ENCODE data around the gene LILRA2.

LILRA2 gene

GRCh38 chr19:54541712-54542111 is 31.9 kb upstream of the LILRA2 start (continued):
- no peak for TF ChIP-seq TSHZ2 (CRISPR knock-in tag; IDR thresholded peaks at IDR 0.05)
- TF ChIP-seq ESRRG (CRISPR knock-in tag; IDR thresholded peaks at IDR 0.05) = no peak
- no peak for TF ChIP-seq SNAI2 (CRISPR knock-in tag; IDR thresholded peaks at IDR 0.05)

- TF ChIP-seq TOX (CRISPR knock-in tag; IDR thresholded peaks at IDR 0.05; ENCODE audit: borderline replicate concordance) (no peak), ZNF70 (CRISPR knock-in tag; IDR thresholded peaks at IDR 0.05) (no peak)
- ATAC-seq = no peak
Observed at GRCh38 chr19:54548806-54549205, 24.8 kb upstream of the LILRA2 start.

- ATAC-seq = no peak
- TF ChIP-seq ZC3H10 (CRISPR knock-in tag; IDR thresholded peaks at IDR 0.05) = no peak
- no peak for TF ChIP-seq ISL1 (CRISPR knock-in tag; IDR thresholded peaks at IDR 0.05)
- no peak for TF ChIP-seq TCF4 (CRISPR knock-in tag; IDR thresholded peaks at IDR 0.05; ENCODE audit: borderline replicate concordance)
- TF ChIP-seq ZNF565 (CRISPR knock-in tag; conservative IDR thresholded peaks at IDR 0.05; ENCODE audit: low read depth) = no peak
- no peak for TF ChIP-seq TOX (CRISPR knock-in tag; IDR thresholded peaks at IDR 0.05; ENCODE audit: borderline replicate concordance)
- no peak for TF ChIP-seq GLIS3 (CRISPR knock-in tag; IDR thresholded peaks at IDR 0.05)
- no peak for TF ChIP-seq CSRNP3 (CRISPR knock-in tag; IDR thresholded peaks at IDR 0.05)
- TF ChIP-seq ESRRG (CRISPR knock-in tag; IDR thresholded peaks at IDR 0.05) = no peak
- no peak for TF ChIP-seq BACH2 (CRISPR knock-in tag; IDR thresholded peaks at IDR 0.05; ENCODE audit: borderline replicate concordance)
- TF ChIP-seq POU6F1 (CRISPR knock-in tag; IDR thresholded peaks at IDR 0.05; ENCODE audit: borderline replicate concordance, low read depth) = no peak
- no peak for TF ChIP-seq CREB5 (CRISPR knock-in tag; IDR thresholded peaks at IDR 0.05; ENCODE audit: low read depth)
- no peak for TF ChIP-seq ZNF70 (CRISPR knock-in tag; IDR thresholded peaks at IDR 0.05)
- no peak for TF ChIP-seq OSR1 (CRISPR knock-in tag; IDR thresholded peaks at IDR 0.05)
- no peak for TF ChIP-seq CSDC2 (CRISPR knock-in tag; IDR thresholded peaks at IDR 0.05)
- TF ChIP-seq ZFP30 (CRISPR knock-in tag; IDR thresholded peaks at IDR 0.05) = no peak
- no peak for TF ChIP-seq ZFP3 (CRISPR knock-in tag; IDR thresholded peaks at IDR 0.05)
- TF ChIP-seq TSHZ2 (CRISPR knock-in tag; IDR thresholded peaks at IDR 0.05) = no peak
- no peak for TF ChIP-seq SNAI2 (CRISPR knock-in tag; IDR thresholded peaks at IDR 0.05)
- TF ChIP-seq ZNF8 (CRISPR knock-in tag; IDR thresholded peaks at IDR 0.05) = no peak
Observed at GRCh38 chr19:54549224-54549623, 24.4 kb upstream of the LILRA2 start.

GRCh38 chr19:54551293-54551692 is 22.3 kb upstream of the LILRA2 start:
- ATAC-seq = no peak
- no peak for TF ChIP-seq PATZ1 (CRISPR knock-in tag; IDR thresholded peaks at IDR 0.05; ENCODE audit: borderline replicate concordance)
- no peak for TF ChIP-seq ESRRG (CRISPR knock-in tag; IDR thresholded peaks at IDR 0.05)
- TF ChIP-seq ISL1 (CRISPR knock-in tag; IDR thresholded peaks at IDR 0.05) = no peak
- TF ChIP-seq CSRNP3 (CRISPR knock-in tag; IDR thresholded peaks at IDR 0.05) = no peak
- TF ChIP-seq TCF4 (CRISPR knock-in tag; IDR thresholded peaks at IDR 0.05; ENCODE audit: borderline replicate concordance) = no peak
- TF ChIP-seq POU6F1 (CRISPR knock-in tag; IDR thresholded peaks at IDR 0.05; ENCODE audit: borderline replicate concordance, low read depth) = no peak
- TF ChIP-seq SNAI2 (CRISPR knock-in tag; IDR thresholded peaks at IDR 0.05) = no peak
- TF ChIP-seq ARNTL (CRISPR knock-in tag; IDR thresholded peaks at IDR 0.05; ENCODE audit: borderline replicate concordance, low read depth) = no peak

Data from SK-N-SH treated with all-trans-retinoic acid at 6 μM for 48 hours (cell line).